Kidney tubule cell (primary cell): ENCODE measurements around the gene EHD4.

Experiments
- DNase-seq: peaks from one replicate; pipeline ENCODE4 v3.0.0-alpha.2; 2018; ENCODE audit warnings: low spot score

EHD4 gene

DNA sequence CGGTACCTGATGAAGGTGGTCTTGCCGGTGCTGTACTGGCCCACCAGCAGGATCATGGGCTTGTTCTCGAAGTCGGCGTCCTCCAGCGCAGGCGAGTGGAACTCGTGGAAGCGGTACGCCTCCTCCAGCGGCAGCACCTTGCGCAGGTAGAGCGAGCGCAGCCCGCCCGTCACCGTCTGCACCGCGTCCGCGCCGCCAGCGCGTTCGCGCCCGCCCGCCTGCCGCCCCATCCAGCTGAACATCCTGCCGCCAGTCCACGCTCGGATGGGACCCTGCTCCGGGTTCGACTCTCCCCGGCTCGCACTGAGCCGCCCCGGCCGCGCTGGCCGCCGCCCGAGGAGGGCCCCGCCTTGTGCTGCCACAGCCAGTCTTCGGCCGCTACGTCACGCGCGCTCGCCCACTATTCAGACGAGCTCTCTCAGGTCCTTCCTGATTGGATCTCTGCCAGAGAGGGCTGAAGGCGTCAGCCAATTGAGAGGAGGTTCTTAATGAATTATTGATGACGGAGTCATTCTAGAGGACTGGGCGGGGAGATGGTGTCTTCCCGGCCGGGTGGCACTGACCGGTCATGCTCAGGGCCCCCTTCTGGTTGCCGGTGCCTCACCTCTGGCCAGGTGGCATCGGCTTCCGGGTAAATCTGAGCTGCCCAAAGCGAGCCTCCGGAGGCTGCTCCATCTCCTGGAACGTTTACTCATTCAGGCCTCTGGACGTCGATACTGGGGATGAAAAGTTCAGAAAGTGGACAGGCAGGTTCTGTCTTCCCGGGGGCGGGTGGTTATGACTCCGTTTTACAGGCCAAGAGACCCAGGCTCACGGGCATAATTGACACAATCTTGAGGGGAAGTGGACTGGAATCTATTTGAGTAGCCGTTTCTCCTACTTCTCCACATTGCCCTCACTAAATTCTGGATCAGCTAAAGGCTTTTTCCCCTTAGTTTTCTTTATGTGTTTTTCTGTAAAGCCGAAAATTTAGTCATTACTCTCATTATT lies at the start of gene EHD4:
Gene EHD4, minus strand, starts transcription at position 305 of the 990 bp plus-strand sequence. Its CDS starts 63 bp downstream, at position 242.
- peak; percentile 100 for DNase-seq

DNA sequence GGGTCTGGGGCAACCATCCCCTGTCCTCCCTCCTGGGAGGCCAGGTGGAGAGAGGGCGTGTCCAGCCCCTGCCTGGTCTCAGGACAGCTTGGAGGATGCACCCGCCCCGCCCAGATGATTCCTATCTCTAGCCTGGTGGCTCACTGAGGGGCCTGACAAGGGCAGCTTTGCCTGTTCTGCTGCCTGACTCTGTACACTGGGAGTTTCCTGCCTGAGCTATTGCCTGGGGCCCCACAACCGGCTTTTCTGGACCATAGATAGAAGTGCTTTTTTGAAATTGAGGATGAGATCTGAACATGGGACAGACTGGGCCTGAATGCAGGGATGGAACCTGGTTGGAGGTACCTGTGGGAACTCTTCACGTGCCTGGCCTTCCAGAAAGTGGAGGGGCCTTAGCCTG lies 49.2 kb upstream of the EHD4 start:
- DNase-seq = no peak

DNA sequence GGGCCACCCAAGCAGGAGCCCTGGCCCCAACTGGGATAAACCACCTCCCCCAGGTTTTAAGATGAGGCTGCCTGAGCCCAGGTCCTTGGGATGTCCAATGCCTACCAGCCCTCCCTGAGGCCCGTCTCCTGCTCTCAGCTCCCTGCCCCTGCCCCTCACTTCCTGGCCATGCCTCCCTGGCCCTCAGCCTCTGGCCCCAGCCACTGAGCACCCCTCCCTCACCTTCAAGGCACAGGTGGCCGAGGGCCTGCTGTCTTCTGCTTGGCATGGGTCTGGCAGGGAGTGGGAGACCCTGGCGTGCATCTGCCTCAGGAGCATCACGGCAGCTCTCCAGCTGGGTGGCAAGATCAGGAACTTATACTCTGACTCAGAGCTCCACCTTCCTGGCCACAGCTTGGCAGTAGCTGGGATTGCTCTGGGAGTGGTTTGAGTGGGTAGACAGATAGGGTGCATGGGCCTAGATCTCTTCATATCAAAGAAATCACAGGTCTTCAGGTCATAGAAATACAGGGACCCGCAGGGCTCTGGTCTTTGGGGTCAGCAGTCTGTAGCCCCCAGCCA lies 48.4 kb upstream of the EHD4 start, which contains the start of gene PLA2G4E:
Gene PLA2G4E, minus strand, starts transcription at position 330 of the 561 bp plus-strand sequence. Its CDS starts 12 bp downstream, at position 318.
- no peak for DNase-seq

DNA sequence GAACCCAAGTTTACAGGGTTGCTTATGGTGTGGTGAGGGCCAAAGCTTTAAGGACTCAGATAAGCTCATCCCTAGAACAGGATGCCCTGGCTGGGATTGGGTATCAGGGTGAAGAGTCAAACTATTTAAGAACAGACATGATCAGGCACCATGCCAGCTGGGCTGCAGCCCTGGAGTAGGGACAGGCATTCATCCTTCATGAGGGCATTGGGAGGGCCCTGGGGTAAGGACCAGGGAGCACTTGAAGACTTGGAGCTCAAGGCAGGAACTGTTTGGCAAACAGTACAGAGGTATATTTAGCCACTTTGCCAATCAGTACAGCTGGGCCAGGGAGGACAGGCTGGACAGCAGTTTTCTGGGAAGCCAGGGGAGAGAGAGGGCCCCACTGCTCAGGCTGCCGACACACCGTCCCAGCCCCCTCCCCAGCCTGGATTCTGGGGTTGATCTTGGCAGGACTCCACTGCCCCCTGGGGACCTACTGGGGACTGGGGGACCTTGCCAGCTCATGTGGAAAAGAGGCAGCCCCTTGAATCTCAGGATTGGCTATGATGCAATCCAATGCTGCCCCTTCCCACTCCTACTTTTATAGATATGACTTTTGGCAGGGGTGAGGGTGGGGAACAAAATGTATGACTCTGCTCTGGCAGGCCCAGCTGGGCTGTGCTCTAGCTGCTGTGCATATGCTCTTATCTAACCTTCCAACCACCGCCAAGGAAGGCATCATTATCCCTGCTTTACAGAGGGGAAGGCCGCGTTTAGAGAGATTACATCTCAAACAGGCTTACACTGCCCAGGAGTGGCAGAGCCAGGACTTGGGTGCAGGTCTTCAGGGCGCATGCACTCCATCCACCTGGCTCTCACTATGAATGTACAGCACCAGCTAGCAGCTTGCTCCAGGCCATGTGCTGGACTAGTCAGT lies 46.2 kb upstream of the EHD4 start:
- DNase-seq = no peak

DNA sequence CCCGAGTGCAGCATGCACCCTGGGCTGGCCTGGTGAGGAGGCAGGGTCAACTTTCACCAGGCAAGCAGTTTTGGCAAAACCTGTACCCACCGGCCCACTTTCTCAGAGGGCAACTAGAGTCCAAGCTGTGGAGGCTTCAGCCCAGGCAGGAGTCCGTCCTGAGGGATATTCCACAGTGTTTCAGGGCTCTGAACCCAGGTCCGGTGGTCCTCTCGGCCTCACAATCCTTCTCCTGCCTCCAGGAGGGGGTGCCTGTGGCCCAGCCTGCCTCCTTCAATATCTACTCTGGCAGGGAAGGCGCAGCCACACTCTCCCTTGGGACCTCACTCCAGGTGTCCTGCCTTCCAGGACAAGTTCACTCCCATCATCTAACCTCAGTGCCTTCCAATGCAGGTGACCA lies 44.6 kb upstream of the EHD4 start:
- no peak for DNase-seq

DNA sequence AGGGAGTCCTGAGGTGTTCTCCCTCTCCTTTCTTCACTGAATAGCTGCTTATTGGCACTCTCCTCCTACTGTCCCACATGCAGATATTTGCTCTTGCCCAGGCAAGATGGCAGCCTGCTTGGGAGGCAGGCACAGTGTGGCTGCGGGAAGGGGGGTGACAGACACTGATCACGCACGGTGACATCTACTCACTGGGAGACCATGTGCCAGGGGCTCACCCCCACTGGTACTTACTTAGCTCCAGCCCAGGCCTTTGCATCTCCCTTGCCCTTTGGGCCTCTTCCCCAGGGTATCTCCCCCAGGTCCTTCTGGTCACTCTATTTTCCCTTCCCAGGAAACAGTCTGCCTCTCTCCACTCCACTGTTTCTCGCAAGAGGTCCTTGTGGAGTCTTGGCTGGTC lies 42.0 kb upstream of the EHD4 start:
- no peak for DNase-seq

DNA sequence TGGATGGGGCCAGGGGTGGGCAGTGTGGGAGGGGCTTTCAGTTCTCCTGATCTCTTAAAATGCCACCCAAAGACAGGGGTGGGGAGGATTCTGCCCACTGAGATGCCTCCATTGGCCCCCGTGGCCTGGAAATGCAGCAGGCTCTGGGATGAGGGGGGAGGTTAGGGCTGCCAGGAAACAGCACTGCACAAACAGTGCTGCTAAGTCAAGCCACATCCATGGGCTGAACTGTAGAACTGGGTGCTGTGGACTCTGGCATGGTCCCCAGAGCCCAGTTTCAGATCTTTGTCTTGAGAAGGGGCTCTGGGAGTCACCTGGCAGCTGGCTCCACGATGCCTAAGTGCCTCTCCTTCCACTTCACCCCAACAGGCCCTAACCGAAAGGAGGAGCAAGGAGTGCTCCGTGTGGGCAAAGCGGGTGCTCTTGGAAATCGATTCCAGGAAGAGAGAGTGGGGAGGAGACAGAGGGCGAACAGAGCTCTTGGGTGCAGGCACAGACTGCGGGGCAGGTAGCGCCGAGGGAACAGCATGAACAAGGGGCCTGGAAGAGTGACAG lies 40.6 kb upstream of the EHD4 start:
- no peak for DNase-seq

DNA sequence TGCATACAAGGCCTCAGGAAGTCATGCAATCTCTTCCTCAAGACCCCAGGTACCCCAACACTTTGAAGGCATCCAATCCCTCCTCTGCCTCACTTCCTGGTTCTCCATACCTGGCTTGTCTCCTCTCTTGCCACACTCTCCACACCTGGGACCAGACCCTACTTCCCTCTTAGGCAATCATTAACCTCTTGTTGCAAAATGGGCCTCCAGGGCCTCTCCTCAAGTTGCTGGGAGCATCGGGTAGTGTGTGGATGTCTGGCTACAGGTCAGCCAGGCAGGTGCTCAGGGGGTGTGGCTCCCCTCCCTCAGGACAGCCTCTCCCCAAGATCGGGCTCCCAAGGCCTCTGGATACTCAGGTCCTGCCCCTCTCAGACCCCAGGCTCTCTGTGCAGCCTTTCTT lies 39.9 kb upstream of the EHD4 start:
- DNase-seq = peak; percentile 69

DNA sequence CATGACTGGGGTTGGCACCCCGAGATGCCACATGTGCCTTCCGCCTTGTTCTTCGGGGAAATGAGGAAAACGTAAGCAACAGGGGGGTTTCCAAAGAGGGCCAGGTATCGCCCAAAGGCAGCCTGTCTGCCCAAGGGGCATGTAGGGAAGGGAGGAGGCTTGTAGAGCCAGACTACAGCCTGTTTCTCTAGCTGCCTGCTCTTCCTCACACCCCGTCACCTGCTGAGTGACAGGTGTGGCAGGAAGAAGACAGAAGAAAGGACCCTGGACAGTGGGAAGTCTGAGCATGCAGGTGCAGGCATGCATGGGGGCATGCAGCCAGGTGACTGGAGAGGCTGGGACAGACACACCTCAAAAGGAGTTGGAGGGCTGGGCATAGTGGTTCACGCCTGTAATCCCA lies 38.7 kb upstream of the EHD4 start:
- peak; percentile 13 for DNase-seq

DNA sequence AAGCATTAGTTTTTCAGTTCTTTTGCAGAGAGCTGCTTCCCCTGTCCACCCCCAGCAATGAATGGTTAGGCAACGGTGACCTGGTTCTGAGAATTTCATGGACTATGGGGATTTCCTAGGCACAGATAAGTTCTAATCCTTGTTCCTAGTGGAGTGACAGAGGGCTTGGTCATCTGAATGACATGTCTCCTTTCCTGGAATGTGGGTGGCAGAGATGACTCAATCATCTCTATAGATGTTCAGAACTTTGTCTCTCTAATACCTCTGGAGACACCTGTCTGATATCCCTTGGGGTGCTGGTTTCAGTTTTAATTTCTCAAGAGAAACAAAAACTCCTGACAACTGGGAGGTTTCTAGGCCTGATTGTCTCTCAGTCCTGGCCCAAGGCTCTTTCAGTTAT lies 38.1 kb upstream of the EHD4 start:
- DNase-seq = peak; percentile 92

DNA sequence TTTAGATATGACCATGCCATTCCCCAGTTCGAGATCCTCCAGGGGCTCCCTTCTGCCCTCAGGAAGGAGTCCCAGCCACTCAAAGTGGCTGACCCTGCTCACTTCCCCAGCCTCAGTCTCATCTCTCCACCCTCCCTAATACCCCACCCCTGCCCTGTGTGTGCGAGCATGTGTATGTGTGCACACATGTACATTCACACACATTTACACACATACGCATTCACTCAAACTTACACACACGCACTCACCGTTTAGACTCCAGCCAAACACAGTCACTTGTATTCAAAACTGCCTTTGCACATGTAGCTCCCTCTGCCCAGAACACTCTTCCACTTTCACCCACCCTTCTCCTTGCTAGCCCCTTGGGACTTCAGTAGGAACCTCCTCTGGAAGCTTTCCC lies 37.1 kb upstream of the EHD4 start:
- no peak for DNase-seq

DNA sequence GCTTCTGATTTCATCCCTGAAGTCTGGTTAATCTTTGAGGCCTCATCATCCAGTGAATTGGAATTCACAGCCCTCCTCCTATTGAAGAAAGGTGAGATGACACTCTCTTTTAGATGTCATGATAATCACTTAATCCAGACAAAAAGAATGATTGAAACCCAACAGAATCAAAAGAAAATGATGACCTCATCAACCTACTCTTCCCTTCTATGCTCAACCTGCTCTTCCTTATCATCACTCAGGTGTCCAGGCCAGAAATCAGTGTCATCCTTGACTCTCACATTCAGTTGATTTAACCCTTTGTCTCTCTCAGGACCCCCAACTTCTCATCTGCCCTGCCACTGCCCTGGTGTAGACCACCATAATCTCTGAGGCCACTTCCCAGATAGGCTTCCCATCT lies 36.7 kb upstream of the EHD4 start:
- no peak for DNase-seq

DNA sequence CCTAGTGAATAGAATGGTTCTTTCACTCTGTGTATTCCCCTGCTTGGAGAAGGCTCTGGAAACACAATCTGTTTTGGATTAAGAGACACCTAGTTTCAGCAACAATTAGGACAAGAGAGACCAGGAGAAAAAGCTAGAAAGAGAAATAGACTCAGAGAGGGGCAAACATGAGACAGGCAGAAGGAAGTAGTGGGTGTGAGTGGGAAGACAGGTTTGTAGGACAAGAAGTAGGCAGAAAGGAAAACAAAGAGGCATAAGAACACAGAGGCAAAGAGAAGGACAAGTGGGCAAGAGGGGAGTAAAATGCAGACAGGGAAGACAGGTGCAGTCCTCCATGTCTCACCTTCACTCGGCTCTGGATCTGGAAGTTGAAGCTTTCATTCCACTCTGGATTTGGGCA lies 35.0 kb upstream of the EHD4 start:
- no peak for DNase-seq

DNA sequence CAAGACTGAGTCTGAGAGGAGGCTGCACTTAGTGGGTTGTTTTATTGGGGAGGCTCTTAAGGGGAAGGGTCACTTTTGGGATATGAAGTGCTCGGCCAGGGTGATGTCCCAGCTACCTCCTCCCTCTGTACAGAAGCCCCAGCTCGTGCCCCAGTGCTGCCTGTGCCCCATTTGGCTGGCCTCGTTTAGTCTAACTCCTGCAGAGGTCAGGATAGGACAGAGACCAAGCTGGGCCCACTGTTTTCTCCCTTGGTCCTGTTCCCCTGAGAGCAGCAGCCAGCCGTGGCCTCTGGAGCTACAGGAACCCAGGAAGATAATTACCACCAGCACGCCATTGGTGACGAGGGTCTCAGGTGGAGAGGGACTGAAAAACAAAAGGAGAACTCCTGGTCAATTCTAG lies 30.0 kb upstream of the EHD4 start:
- DNase-seq = no peak

DNA sequence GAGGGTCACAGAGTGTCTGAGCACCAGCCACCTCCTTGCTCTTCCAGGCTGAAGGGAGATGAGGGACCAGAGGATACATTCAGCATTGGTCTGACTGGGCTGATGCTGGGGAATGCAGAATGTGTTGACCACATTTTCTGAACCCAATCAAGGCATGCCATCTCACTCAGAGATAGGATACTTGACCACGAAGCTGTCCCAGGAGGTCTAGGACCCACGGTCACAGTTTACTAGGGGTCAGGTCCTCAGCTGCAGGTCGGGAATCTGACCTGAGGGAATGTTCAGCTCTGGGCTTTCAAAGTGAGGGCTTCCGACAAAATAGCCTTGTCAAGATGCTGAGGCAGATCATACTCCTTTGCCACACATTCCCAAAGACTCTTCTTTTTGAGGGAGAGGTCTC lies 28.9 kb upstream of the EHD4 start:
- no peak for DNase-seq

DNA sequence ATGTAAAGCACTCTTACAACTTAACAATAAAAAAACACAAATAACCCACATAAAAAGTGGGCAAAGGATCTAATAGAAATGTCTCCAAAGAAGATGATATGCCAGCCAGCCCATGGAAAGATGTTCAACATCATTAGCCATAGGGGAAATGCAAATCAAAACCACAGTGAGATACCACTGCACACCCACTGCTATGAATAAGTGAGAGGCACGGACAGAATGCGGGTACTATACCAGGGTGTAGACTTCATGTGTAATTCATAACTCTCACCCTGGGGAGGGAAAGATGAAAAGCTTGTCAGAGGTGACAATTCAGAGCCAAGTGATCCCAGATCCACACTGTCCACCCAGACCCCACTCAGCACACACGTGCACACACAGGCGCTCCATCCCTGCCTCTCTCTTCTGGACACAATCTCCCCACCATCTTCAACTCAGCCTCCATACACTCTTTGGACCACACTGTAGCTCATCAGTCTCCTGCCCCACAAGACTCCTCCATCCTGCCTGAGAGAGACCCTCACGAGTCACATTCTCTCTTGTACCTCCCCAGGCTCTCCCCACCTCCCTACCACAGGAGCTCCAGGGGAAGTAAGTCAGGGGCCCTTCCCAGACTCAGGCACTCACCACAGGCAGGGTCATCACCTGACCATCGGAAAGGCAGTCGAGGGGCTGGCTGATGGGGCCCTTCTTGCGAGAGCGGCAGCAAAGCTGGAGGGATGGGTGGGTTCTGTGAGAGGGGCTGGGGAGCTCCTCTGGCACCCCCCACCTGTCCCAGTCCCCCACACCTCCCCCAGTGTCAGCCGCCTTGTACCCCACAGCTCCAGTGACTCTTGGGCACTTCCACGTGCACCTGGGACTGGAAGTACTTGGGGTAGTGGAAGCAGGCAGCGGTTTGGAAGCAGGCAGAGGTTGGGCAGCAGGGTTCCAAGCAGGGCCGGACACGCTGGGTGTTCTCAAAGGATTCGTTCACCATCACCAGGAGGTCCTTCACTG lies 27.2 kb upstream of the EHD4 start:
- no peak for DNase-seq

DNA sequence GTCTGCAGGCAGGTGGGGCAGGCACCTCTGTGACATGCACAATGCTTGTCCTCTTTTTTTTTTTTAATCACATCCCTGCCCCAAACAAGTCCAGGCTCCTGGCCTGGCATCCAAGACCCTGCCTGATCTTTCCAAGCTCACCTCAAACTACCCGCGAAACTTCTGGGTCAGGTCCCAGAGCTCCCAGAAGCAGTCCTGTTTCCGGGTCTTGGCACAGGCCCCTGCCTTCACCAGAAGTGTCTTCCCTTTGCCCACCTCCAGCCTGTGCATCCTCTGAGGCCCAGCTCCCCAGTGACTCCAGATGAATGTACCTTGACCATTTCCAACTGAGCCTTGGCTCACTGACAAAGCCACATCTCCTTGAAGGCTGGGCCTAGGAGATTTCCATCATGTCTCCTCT lies 25.5 kb upstream of the EHD4 start:
- no peak for DNase-seq

DNA sequence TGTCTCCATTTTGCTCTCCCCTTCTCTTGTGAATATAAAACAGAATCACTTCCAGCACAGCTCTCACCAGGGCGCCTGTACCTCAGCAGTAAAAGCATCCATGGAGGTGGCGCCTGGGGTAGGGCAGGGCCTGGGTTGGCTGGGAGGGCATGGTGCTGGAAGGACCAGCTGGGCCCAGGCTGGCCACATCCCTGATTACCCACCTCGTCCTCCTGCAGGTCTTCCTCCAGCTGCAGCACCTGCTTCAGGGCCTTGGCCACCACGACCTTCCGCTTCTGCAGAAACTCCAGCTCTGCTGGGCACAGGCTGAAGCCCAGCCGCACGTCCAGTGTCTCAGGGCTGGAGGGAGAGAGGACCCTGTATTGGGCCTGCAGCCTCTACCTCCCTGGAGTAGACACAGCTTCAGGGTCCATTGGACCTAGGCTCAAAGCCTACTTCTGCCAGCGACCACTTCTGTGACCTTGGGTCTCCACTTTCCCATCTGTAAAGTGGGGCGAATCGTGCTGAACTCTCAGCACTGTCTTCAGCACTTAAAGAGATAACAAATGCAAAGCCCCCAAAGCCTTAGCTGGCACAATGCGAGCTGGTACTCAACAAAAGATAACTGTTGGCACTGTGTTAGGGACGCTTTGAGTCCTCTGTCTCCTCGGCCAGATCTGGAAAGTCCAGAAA lies 24.7 kb upstream of the EHD4 start:
- no peak for DNase-seq

DNA sequence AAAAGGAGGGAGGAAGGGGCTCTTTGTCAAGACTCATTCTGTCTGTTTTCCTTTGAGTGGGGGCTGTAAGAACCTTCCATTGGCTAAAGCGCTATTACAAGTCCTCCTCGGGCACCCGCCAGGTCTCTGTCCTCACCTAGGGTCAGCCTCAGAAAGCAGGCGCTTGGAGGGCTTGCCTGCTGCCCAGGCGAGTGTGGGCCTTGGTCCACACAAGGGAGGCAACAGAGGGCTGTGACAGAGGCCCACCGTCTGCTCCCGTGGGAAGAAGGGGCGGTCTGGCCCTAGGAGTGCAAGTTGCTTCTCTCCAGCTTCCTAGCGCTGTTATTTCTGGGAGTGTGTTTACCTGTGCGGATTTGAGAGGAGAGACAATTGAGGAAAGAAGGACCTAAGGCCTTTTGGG lies 24.0 kb upstream of the EHD4 start:
- DNase-seq = no peak

DNA sequence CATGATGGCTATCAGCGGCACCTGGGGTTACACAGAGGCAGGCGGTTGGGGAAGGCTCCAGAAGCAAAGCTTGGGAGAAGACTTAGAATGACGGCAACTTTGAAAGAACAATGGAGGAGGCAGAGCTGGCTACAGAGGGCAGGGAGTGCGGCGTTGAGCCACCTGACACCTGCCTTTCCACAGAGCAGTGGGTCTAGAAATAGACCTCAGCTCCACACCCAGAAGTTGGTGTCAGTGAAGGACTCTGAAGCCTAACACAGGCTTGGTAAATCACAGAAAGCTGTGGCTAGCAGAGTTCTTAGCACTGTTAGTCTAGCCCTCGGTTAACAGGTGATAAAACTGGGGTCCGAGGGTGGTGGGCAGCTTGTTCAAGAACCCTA lies 23.1 kb upstream of the EHD4 start:
- no peak for DNase-seq
